Stimulated activated CD8-positive, alpha-beta memory T cell treated with anti-CD3 and anti-CD28 coated beads, Interleukin-12 subunit alpha, Interleukin-12 subunit beta, amount 100 ng/mL, for 24 hours (primary cell): ENCODE results near the gene FAM3A.

Experiments used
- DNase-seq: peaks from one replicate; pipeline ENCODE4 v3.0.0-alpha.2; 2020; ENCODE audit errors: extremely low read depth

FAM3A gene

GRCh38 chrX:154534526-154535322 is 18.7 kb upstream of the FAM3A start:
- DNase-seq, result peak; percentile 51

- no peak for DNase-seq
Measured at GRCh38 chrX:154532690-154533089, 16.7 kb upstream of the FAM3A start.

- DNase-seq, result no peak
Measured at GRCh38 chrX:154531626-154532025, 15.6 kb upstream of the FAM3A start.

- no peak for DNase-seq
Measured at GRCh38 chrX:154530286-154530685, 14.3 kb upstream of the FAM3A start.

GRCh38 chrX:154529206-154529612 is 13.2 kb upstream of the FAM3A start:
- no peak for DNase-seq

GRCh38 chrX:154526901-154527675 is 11.1 kb upstream of the FAM3A start:
- no peak for DNase-seq

- no peak for DNase-seq
Measured at GRCh38 chrX:154525606-154526490, 9.8 kb upstream of the FAM3A start.

- DNase-seq, result no peak
Measured at GRCh38 chrX:154519389-154519788, 3.4 kb upstream of the FAM3A start.

- DNase-seq, result no peak
Measured at GRCh38 chrX:154517101-154517781, 1.2 kb upstream of the FAM3A start.

GRCh38 chrX:154516656-154517100 is 646 bp upstream of the FAM3A start:
- DNase-seq, result no peak

- DNase-seq, result no peak
Measured at GRCh38 chrX:154515090-154515965, 704 bp downstream of the FAM3A start.

- no peak for DNase-seq
Measured at GRCh38 chrX:154513716-154514115, 2.3 kb downstream of the FAM3A start.

- DNase-seq, result no peak
Measured at GRCh38 chrX:154512879-154513553, 3.0 kb downstream of the FAM3A start.

GRCh38 chrX:154511761-154512160 is 4.3 kb downstream of the FAM3A start:
- no peak for DNase-seq

GRCh38 chrX:154509455-154509854 is 6.6 kb downstream of the FAM3A start:
- no peak for DNase-seq

- no peak for DNase-seq
Measured at GRCh38 chrX:154508384-154508745, 7.7 kb downstream of the FAM3A start.

GRCh38 chrX:154507673-154508383 is 8.2 kb downstream of the FAM3A start:
- no peak for DNase-seq

- no peak for DNase-seq
Measured at GRCh38 chrX:154506483-154507332, 9.3 kb downstream of the FAM3A start.
